Fibroblast of villous mesenchyme (primary cell): ENCODE measurements around the gene MED9. TPM values are rescaled to one million over a fixed set of nuclear protein-coding genes. Genes with fewer than 3 reads are reported as not detected.

ENCODE experiments used
- DNase-seq: peaks from one replicate; pipeline ENCODE4 v3.0.0-alpha.2; 2010; ENCODE audit warnings: low read depth
- H3K4me3 ChIP-seq: 2 replicates; pipeline ENCODE4 v1.5.1; 2011; ENCODE audit warnings: low read depth, mild to moderate bottlenecking, low read length
- total RNA-seq: library from RNA; depleted of rRNA; stranded (reverse); fragments of >200 nt; gene quantifications from 2 replicates; pipeline ENCODE4 v1.2.3, GENCODE V29; 2012
- TF ChIP-seq, protein P1 (sequence below): IDR thresholded peaks from 2 replicates; pipeline ENCODE4 v1.5.1; 2012; ENCODE audit warnings: low read depth, mild to moderate bottlenecking, low read length; ENCODE audit not compliant: insufficient read depth

Gene MED9
- total RNA-seq, 1 donor = 11.2 TPM

DNA sequence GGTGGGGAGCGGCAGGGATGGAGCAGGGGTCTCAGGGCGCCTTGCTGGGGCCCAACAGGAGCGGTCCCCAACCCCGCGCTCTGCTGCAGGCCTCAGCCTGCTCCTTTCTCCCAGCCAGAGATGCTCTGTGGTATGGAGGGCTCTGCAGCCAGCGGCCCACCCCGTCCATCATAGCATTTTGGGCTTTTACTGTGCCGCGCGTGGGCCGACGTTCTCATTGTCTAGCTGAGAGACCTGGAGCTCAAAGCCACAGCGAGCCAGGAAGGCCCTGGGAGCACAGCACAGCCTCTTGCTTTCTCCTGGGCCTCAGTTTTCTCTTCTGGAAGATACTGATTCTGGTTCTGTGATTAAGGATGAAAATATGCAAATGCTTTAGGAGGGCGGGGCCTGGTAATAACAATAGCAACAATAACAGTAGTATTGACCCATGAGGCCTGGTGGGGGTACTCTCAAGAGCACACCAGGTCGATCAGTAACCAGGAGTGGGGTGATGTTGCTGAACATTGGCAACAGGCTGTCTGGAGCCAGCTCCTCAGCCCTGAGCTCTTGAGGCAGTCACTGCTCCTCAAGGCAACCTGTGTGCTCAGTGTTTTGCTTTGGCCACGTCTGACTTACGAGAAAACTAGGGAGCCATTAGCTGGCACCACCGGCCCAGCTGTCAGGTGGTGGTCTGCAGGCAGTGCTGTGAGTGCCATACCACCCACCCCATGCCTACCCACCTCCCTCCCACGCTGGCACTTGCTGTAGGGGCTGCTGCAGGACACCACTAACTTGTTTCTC lies 20.5 kb downstream of the MED9 start:
- TF ChIP-seq, protein P1, sequence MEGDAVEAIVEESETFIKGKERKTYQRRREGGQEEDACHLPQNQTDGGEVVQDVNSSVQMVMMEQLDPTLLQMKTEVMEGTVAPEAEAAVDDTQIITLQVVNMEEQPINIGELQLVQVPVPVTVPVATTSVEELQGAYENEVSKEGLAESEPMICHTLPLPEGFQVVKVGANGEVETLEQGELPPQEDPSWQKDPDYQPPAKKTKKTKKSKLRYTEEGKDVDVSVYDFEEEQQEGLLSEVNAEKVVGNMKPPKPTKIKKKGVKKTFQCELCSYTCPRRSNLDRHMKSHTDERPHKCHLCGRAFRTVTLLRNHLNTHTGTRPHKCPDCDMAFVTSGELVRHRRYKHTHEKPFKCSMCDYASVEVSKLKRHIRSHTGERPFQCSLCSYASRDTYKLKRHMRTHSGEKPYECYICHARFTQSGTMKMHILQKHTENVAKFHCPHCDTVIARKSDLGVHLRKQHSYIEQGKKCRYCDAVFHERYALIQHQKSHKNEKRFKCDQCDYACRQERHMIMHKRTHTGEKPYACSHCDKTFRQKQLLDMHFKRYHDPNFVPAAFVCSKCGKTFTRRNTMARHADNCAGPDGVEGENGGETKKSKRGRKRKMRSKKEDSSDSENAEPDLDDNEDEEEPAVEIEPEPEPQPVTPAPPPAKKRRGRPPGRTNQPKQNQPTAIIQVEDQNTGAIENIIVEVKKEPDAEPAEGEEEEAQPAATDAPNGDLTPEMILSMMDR = no peak
- no peak for DNase-seq
- peak overlapping the region; percentile 18 for H3K4me3 ChIP-seq

DNA sequence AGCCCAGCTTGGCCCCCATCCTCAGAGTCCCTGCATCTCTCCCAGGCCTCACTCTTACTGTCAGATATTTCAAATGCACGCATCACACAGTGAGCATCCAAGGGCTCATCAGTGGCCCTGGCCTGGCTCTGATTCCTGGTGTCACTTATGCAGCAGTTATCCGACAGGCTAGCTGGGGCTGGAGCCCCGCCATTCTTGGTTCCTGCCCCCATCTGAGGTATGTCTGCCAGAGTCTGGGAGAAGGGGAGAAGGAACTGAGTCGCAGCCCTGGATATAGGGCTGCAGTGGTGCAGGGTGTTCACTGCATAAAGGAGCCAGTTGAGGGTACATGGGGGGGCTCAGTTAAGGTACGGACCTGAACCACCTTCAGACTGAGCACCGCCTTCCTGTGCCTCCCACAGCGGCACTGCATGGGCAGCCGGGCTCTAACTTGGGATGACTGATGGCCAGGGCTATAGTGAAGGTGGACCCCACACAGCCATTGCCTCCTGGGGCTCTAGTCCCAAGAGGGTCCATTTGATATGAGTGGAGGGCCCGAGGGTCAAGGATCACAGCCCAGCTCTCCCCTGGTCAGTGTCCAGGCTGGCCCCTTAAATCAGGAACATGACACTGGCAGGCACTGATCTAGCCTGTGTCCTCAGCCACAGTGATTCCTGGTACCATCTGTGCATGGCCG lies 21.2 kb downstream of the MED9 start:
- no peak for DNase-seq
- TF ChIP-seq, protein P1 = no peak
- no peak overlapping the region for H3K4me3 ChIP-seq

DNA sequence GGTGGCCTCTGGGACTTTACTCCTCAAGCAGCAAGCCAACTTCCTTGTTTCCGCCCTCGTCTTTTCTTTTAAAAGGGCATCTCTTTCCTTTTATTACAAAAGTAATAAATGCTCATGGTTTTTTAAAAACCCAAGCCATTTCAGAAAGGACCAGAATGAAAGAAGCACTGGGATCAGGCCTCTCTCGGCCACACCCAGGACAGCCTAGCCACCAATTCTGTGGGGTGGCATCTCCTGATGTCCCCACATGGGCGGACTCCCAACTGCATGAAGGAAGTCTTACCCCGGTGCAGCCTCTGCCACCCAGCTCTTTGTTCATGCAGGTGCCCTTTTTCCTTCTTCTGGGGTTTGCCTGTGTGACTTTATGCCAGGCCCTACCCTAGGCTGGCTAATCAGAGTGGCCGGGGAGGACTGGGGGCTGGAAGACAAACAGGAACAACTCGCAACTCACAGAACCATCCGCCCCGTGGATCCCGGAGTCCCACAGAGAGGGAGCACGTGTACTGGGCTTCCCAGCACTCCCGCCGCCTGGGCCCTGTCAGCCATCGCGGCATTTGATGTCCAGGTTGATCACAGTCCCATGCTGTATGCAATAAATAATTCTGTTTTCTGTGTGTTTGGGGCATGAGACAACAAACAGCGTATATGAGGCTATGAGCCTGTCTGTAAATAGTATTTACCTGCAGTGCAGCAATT lies 22.0 kb downstream of the MED9 start:
- no peak overlapping the region for H3K4me3 ChIP-seq

DNA sequence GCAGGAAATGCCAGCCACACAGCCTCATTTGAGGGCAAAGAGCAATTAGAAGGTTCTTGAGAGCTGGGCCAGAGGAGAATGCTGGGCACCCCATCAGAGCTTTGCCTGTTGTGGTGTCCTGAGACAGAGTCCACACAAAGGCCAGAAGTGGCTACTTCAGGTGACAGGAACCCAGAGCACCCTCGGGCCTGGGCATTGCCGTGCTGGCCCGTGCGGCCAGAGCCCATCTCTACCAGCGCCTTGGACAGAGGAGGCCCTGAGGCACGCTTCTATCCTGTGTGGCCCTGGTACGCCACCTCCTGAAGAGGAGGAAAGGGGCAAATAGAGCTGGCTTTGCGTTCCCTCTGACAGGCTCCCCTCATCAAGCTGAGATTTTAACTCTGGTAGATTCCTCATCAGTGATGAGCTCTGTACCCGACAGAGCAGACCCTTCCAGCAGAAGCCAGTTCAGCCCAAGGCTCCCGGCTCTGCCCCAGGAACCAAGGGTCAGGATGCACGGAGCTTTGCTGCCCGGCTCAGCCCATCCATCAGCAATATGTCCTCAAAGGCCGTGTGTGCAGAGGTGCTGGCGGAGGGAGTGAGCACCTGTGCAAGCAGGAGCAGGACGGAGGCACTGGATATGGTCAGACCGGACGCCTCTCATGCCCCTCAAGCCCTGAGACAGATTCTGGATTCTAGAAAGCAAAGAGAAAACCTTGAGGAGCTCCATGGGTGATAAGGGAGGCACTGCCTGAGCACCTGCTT lies 22.8 kb downstream of the MED9 start:
- no peak for DNase-seq
- TF ChIP-seq, protein P1 = no peak

More for the DNA sequence above, 22.0 kb downstream of the MED9 start:
- TF ChIP-seq, protein P1 = no peak
- DNase-seq = no peak

DNA sequence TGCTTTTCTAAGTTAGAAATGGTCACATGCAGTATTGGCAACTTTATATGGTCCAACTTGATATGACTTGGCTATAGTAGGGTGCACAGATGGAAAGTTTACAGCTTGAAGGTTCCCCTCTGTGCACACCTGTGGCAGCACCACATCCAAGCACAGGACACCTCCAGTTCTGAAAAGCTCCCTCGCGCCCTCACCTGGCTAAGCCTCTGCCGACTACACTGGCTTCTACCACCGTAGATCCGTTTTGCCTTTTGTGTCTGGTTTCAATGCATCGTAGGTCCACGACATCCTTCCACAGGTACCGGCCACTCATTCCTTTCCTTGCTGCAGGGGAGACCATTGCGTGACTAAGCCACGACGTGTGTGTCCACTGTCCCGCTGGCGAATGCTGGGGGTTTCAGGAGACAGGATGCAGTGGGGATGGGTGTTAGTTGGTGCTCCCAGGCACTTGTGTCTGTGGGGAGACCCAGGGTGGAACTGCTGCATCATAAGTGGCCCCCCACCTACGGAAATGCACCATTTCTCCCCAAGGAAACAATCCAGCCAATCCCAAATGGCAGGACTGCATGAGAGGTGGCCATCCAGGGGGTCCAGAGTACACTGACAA lies 24.3 kb downstream of the MED9 start:
- TF ChIP-seq, protein P1 = no peak

More for the DNA sequence above, 22.8 kb downstream of the MED9 start:
- no peak overlapping the region for H3K4me3 ChIP-seq

More for the DNA sequence above, 24.3 kb downstream of the MED9 start:
- DNase-seq = no peak
- no peak overlapping the region for H3K4me3 ChIP-seq
